HG03066 (cell line): ENCODE results near the gene GRB10.
A peak's percentile ranks its signal among the peaks of the same experiment; 100 is the strongest.

Source experiments
- ATAC-seq: cut with Tn5 transposase; IDR thresholded peaks from one replicate; pipeline ENCODE4 v1.9.1; 2021; ENCODE audit warnings: low read depth; ENCODE audit not compliant: unreplicated experiment

GRB10 gene

GRCh38 chr7:50674896-50675835 is 107.5 kb downstream of the GRB10 start:
- no peak for ATAC-seq

DNA sequence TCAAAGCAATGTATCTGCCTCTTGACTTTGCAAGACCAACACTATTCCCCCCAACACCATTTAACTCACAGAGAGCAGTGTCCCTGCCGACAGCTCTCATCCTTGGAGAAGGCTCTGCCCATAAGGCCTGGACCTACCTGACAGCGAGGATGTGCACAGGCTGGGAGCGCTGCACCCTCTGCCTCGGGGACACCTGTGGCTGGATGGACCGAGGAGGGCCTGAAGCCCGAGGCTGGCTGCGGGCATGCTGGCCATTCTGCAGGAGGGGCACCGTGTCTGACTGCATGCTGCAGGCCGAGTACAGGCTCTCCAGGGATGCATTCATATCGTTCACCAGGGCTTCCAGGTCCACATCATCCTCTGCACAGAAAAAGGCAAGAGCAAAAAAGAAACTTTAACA is 108.4 kb downstream of the GRB10 start:
- no peak for ATAC-seq

- ATAC-seq: no peak
Observed at GRCh38 chr7:50673096-50673495, 109.6 kb downstream of the GRB10 start.

GRCh38 chr7:50672045-50672444 is 110.7 kb downstream of the GRB10 start:
- ATAC-seq: no peak

DNA sequence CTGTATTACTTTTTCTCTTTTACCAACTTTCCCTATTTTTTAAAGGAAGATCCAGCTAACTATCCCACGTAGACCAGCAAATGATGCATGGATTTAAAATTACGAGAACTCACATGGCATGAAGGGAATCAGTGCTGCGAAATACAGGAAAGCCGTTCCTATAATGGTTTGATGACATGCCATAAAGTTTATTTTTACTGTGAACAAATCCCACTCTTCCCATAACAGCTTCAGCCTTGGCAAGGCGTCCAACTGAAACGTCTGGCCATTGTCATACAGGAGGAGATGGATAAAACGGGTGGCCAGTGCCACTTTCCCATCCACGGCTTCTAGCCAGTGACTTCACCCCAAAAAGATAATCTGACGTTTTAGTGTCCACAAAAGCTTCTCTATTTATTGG is 111.3 kb downstream of the GRB10 start:
- ATAC-seq: no peak

DNA sequence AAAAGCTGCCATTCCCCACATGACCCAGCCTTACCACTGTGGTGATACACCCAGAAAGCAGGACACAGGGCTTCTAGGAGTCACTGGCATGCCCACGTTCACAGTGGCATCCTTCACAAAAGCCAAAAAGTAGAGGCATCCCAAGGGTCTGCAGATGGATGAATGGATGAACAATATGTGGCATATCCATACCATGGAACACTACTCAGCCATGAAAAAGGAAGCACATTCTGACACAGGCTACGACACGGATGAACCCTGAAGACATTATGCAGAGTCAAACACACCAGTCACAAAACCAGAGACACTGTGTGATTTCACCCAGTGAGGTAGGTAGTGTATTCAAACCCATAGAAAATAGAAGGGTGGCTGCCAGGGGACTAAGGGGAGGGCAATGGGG is 112.8 kb downstream of the GRB10 start:
- ATAC-seq: no peak

- no peak for ATAC-seq
Observed at GRCh38 chr7:50667789-50668226, 114.9 kb downstream of the GRB10 start.

DNA sequence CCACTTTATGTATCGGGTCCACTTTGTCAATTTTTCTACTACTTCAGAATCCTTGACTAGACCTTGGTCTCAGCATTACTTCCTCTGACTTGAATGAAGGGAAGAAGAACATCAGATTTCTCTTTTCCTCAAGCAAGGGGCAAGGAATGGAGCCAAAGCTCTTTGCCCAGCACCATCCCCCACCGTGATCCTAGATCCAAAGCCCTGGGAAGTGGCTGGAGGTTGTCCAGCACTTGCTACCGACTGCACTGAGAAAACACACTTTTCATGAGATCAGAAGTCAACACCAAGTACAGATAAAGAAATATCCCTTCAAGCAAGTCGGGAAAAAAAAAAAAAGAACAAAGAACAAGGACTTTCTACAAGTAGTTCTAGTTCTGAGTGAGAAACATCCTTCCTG is 115.4 kb downstream of the GRB10 start:
- ATAC-seq: no peak

- ATAC-seq: no peak
Observed at GRCh38 chr7:50666124-50666496, 116.6 kb downstream of the GRB10 start.

- ATAC-seq: no peak
Observed at GRCh38 chr7:50665403-50666123, 117.1 kb downstream of the GRB10 start.

DNA sequence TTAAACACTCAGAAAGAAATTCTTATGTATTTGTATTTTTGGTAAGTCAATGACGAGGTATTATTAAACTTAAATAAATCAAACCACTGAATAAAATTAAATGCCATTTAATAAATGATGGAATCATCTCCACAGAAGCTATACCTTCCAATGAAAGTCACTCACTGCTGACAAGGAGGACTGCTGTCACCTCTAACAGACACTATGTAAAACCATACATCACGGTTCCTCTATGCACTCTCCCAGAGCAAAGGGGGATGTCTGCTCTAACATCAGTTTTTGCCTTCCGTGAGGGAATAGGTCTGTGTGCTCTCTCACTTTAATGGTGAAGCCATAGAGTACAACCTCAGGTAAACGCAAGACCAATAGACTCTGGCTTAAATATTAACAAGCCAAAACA is 117.8 kb downstream of the GRB10 start:
- ATAC-seq: no peak

- ATAC-seq: peak; percentile 54
Observed at GRCh38 chr7:50664461-50664922, 118.2 kb downstream of the GRB10 start.

- no peak for ATAC-seq
Observed at GRCh38 chr7:50663396-50664102, 119.1 kb downstream of the GRB10 start.

GRCh38 chr7:50662996-50663395 is 119.7 kb downstream of the GRB10 start:
- no peak for ATAC-seq

GRCh38 chr7:50662041-50662694 is 120.5 kb downstream of the GRB10 start:
- ATAC-seq: no peak

GRCh38 chr7:50661345-50662040 is 121.2 kb downstream of the GRB10 start:
- ATAC-seq: peak; percentile 44

DNA sequence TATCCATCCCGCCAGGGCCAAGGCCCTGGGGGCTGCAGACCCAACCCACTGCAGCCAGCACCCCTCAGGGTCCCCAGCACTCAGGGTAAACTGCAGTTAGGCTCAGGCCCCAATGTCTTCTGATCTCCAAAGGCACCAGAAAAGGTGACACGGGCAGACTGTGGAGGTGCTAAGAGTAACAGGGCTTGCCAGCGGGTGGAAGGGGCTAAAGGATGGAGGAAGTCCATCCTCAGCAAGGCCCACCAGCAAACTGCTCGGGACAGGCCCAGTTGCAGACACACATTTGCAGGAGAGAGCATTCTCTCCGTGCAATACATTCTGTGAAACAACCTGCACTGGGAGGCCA is 121.9 kb downstream of the GRB10 start:
- no peak for ATAC-seq

- ATAC-seq: no peak
Observed at GRCh38 chr7:50660040-50660829, 122.5 kb downstream of the GRB10 start.

DNA sequence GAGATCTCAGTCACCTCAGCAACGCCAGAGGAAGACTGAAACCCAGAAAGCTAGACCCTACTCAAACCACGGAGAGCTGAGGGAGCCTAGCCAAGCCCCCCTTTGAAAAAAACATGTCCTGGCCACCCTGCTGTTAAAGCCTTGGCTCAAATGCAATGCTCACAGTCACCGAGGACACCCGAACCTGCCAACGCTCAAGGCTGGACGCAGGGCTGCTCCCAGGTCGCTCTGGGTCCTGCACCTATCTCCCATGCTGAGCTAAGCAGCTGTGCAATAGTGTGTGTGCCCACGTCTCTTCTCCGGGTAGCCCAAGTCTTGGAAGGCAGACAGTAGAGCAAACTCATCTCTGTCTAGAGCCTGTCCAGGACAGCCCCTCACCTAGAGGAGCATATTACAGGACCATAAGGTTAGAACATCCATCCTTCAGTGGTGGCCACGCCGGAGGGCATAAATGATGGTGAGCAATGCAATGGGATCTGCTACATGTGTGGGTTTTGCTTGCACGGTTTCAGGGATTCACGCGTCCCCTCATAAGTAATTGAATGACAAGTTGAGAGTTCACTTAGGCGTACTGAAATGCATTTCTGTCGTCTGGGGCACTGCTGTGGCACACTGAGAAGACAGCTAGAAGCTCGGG is 123.2 kb downstream of the GRB10 start:
- ATAC-seq: no peak
